Mammary epithelial cell (primary cell): ENCODE measurements around the gene TCIRG1.

Source experiments
- EZH2 ChIP-seq: IDR thresholded peaks from 2 replicates; pipeline ENCODE4 v1.6.1; 2012; ENCODE audit warnings: low read length, inconsistent platforms, borderline replicate concordance
- TF ChIP-seq, protein P1 (sequence below), 2 donors: IDR thresholded peaks in 1 of 2; conservative IDR thresholded peaks in 1 of 2; 2 replicates each; pipeline ENCODE4 v1.5.1; 2011 to 2012; ENCODE audit warnings: inconsistent platforms in 2 of 2, low read length in 2 of 2, mild to moderate bottlenecking in 2 of 2, control low read depth in 1 of 2, low read depth in 1 of 2; ENCODE audit not compliant: insufficient read depth in 1 of 2; ENCODE audit errors: extremely low read depth in 1 of 2

DNA sequence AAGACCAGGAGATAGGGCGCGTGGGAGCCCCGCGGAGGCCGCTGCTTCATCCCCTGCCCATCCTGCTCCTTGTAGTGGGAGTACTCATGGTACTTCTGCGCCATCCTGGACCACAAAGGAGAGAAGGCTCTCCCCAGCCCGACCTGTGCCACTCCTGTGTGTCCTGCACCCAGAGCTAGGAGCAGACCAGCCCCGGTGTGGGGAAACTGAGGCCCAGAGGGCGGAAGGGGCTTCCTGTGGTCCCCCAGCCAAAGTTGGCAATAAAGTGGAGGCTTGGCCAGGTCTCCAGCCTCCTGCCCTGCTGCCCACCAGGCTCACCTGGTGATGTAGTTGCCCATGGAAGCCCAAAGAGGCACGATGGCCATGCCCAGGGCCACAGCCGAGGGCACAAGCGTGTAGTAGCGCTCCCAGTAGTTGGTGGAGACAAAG lies 39.6 kb upstream of the TCIRG1 start:
- TF ChIP-seq, protein P1, sequence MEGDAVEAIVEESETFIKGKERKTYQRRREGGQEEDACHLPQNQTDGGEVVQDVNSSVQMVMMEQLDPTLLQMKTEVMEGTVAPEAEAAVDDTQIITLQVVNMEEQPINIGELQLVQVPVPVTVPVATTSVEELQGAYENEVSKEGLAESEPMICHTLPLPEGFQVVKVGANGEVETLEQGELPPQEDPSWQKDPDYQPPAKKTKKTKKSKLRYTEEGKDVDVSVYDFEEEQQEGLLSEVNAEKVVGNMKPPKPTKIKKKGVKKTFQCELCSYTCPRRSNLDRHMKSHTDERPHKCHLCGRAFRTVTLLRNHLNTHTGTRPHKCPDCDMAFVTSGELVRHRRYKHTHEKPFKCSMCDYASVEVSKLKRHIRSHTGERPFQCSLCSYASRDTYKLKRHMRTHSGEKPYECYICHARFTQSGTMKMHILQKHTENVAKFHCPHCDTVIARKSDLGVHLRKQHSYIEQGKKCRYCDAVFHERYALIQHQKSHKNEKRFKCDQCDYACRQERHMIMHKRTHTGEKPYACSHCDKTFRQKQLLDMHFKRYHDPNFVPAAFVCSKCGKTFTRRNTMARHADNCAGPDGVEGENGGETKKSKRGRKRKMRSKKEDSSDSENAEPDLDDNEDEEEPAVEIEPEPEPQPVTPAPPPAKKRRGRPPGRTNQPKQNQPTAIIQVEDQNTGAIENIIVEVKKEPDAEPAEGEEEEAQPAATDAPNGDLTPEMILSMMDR (conservative IDR thresholded peaks at IDR 0.05 in 1 of 2, IDR thresholded peaks at IDR 0.05 in 1 of 2; ENCODE audit: extremely low read depth in 1 of 2, insufficient read depth in 1 of 2, low read depth in 1 of 2, low read length in 2 of 2), result no peak
- TF ChIP-seq EZH2, result no peak
